Measurements from ENCODE around the gene ECD.
"Not testable (repeated sequence)": the region's sequence is repeated elsewhere in the genome, so short reads cannot be mapped to it uniquely, and the experiment has no call there.

ECD gene

DNA sequence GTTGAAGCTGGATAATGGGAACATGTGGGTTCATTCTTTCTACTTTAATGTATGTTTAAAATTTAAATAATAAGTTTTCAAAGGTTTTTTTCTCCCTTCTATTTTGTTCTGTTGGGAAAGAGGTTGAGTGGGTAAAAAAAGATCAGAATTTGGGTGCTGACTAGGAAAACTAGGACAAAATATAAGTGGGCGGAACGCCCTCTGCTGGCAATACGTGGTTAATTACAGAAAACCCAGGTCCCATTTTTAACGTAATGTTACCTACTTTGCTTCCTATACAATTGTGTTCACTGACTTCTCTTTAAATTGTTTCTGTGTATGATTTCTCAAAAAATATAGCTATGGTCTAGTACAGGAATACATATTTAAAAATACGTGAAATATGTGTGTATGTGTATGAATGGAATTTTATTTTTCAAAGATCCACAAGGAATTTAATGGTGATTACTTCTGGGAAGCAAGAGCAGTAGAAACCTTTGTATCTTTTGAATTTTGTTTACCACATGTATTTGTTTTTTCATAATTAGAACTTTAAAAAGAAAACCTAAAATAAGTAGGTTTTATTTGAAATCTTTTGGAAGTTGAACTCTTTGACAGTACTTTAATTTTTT, 8.7 kb downstream of the ECD start:
- DNase-seq = peak; percentile 71

DNA sequence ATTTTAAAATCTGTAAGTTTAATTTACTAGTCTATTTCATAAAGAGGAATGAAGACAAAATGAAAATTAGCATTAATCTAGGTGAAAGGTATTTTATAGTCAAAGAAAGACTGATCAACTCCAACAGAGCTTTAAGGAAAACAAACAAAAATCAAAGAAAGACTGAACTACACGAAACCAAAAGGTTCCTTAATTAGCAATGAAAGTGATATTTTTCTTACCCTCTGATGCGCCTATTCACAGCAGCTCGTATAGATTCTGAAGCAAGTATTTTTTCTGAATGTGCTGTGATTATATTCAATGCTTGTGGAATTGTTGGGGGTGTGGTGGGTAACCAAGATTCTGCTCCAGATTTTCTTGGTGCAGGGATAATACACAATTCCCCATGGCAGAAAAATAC, 11.8 kb downstream of the ECD start:
- DNase-seq = no peak

DNA sequence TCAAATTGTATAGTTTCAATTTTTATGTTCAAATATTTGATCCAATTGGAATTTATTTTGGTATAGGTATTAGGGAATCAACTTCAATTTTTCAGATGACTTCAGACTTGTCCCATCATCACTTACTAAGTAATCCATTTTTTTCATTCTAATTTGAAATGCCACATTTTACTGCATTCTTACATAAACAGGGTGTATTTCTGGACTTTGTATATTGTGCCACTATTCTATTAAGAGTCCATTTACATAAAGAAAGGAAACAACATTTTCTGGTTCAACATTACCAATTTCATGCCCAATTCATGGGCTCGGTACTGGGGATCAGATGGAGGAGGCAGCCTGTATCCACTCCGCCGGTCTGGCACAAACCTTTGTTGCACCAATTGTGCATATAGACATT, 15.8 kb downstream of the ECD start:
- DNase-seq = no peak

DNA sequence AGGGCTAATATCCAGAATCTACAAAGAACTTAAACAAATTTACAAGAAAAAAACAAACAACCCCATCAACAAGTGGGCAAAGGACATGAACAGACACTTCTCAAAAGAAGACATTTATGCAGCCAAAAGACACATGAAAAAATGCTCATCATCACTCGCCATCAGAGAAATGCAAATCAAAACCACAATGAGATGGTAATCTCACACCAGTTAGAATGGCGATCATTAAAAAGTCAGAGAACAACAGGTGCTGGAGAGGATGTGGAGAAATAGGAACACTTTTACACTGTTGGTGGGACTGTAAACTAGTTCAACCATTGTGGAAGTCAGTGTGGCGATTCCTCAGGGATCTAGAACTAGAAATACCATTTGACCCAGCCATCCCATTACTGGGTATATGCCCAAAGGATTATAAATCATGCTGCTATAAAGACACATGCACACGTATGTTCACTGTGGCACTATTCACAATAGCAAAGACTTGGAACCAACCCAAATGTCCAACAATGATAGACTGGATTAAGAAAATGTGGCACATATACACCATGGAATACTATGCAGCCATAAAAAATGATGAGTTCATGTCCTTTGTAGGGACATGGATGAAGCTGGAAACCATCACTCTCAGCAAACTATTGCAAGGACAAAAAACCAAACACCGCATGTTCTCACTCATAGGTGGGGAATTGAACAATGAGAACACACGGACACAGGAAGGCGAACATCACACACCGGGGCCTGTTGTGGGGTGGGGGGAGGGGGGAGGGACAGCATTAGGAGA, 17.0 kb downstream of the ECD start:
- DNase-seq = not testable (repeated sequence)

DNA sequence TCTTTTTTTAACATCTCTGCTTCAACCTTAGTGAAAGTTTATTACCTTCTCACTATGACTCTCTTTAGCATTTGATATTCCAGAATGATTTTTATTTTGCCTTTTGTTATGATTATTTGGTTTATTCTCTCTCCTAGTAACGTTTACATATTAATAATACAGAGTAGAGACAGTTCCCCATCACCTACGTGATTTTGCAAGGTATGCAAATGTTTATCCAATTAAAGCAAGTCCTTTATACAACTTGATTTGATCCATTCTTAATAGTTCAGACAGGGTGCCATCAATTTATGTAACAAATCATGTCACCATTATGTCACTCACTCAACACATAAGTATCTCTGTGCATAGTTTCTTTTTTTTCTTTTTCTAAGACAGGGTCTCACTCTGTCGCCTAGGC, 26.2 kb downstream of the ECD start:
- DNase-seq = no peak

DNA sequence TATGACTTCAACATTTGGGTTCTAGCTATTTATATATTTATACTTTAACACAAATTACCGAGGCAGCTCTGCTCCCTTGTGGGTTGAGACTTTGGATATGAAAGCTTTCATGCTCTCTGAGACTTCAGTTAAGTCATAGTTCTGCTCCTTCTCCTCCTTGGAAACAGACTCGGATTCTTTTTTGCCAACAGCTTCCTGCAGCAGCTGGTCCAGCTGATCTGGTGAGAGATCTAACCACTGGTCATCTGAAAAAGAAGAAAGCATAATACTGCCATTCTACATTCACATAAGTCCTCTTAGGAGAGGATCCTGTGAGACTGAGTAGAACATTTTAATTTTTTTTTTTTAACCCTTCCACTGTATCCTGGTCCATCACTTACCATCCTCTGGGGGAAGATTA, 28.6 kb downstream of the ECD start:
- no peak for DNase-seq

DNA sequence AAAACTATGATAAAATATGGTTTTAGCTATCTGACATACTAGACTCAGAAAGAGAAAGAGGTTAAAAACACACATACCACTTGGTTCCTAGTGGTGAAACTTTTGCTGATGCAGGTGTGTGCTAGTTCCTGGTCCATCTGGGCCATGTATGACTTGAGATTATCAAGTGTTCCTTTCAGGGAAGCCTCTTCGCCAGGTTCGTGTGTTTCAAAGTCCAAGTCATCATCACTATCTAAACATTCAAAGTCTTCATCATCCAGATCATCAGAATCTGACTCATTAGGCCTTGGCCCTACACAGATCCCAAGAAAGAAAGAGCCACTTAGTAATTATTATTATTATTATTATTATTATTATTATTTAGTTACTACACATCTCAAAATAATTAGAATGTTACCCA, 31.2 kb downstream of the ECD start:
- no peak for DNase-seq

DNA sequence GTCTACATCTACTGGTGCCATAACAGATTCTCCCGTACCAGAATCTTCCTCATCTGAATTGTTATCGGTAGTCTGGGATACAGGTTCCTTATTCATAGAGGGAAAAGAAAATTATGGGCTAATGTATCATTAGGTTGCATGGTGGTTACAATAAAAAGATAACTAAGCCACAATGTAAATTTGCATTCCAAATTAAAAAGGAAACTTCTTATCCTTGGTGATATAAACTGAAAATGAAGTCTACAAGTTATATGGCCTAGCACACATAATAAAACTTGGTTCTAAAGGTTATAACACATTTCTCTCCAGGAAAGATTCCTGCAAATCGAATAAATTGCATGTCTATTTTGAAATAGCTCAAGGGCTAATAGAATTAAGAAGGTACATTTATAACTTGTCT, 33.1 kb downstream of the ECD start:
- DNase-seq = no peak

DNA sequence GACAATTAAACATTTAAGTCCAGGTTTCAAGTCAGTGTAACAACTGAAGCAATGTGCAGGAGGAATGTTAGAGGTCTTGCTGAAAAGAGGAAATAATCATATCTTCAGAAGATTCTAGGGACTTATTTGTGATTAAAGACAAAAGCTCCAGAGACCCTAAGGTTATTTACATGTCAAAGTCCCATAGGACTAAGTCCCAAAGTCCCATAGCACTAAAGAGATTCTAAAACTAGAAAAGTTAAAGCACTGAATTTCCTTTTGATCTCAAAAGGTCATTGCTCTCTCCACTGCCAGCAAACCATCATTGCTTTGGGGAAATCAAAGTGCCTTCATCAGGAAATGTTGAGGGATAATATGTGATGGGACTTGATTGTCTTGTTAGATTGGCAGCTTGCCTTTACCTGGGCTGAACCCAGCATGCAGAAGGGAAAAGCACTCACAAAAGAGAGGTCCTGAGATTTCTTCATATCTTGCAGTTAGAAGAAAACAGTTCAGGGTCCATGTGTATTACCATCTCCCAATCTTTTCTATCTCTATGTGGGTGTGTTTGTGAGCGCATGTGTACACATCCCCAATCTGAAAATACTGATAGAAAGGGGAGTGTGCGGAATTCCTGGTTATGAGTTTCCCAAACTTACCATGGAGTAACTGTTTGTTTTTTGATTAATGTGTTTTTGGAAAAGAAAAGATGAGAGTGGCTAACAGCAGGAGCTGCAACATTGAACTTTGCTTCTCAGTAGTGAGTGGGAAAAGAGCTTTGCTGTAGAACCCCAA, 35.7 kb downstream of the ECD start:
- DNase-seq = no peak

DNA sequence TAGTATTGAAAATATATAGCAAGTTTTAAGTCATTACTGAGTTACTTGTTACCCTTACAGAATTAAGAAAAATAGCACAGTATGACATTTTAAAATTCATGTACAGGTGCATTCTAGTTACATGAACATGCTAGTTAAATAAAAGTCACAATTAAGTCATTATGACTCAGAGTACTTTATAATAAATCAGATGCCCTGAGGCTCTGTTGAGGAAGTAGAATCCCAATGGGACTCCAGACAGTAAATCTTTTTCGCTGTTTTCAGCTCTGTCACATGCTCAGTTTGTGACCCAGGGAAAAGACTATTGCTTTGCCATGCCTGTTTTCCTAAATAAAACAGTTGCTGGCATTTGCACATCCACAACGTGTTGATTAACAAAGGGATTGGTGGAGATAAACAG, 36.5 kb downstream of the ECD start:
- DNase-seq = no peak

DNA sequence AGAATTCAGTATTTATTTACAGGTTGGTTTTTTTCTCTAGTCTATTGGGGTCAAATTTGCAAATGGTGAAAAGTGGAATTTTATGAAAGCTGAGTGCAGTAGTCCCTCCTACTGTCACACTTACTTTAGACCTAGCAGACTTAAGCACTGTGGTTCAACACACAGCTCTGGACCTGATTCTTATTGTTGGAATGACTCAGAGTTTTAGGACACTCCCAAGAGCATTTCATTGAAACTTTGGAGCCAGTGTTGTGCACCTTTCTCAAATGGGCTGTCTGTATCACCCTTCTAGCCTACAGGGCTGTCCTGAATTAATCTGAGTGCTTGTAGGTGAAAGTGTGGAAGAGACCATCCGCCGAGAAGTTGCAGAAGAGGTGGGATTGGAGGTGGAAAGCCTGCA, 41.5 kb downstream of the ECD start:
- DNase-seq = no peak

DNA sequence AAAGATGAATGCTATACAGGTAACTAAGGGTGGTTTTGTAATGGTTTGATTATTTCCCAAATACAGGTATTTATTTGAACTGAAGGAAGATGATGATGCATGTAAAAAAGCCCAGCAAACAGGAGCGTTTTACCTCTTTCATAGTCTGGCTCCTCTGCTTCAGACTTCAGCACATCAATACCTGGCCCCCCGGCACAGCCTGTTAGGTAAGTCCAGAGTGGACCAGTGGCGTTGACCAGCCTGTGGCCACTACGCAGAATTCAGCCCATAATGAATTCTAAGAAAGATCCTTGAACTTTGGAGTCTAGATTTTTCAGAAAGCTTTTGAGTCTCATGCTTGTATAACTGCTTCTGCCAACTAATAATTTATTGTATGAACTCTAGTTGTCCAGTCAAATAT, 47.9 kb downstream of the ECD start:
- DNase-seq = no peak

DNA sequence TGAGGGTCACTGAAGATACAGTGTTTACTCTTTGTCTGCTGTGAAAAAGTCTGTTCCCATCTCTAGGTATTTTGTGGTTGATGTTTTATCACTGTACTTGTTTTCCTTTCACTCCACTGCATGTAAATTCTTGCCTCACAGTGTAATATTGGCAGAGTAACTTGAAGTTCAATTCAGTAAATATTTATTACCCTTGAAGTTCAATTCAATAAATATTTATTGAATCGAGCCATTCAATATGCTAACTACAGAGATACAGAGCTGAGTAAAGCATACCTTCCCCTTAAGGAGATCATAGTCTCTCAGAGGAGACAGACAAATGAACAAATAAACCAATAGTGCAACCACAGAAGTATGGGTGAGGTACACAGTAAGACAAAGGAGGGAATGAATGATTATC, 48.4 kb downstream of the ECD start:
- no peak for DNase-seq

DNA sequence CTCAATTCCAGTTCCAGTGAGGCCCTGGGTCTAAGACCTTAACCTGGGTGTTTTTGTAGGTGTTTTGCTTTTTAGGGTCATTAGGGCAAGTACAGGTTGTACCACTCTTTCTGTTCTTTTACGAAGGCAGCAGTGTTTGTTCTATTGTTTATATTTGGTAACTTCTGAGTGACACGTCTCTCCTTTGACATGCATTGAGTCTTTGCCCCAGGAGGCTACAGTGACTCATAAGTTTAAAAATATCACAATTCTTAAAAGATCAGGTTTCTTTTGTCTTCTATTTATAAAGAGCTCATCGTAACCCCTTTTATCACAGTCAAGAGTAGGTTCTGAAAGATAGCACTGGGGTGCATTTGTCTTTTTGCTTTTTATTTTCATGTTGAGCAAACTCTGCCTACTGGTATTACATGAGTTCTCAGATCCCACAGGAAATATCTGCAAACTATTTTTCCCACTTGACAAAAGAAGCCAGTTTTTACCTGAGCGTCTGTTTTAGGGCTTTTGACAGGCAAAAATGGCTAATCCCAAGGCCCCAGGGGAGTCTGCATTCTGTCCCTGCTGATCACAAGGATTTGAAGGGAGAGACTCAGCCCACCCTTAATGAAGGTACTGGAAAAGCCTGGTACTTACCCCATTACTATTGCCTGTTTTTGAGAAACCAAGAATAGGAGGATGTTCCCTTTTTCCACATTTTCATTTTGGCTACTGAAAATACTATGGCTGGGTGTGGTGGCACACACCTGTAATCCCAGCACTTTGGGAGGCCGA, 49.6 kb downstream of the ECD start:
- no peak for DNase-seq

DNA sequence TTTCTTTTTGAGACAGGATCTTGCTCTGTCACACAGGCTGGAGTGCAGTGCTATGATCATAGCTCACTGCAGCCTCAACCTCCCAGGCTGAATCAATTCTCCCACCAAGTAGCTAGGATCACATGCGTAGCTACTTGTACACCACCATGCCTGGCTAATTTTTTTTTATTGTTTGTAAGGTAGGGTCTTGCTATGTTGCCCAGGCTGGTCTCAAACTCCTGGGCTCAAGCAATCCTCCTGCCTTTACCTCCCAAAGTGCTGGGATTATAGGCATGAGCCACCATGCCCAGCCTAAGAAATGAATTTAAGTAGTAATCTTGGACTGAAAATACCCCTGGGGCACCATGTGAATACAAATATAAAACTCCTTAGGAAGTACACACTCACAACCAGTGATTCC, 51.8 kb downstream of the ECD start:
- no peak for DNase-seq

DNA sequence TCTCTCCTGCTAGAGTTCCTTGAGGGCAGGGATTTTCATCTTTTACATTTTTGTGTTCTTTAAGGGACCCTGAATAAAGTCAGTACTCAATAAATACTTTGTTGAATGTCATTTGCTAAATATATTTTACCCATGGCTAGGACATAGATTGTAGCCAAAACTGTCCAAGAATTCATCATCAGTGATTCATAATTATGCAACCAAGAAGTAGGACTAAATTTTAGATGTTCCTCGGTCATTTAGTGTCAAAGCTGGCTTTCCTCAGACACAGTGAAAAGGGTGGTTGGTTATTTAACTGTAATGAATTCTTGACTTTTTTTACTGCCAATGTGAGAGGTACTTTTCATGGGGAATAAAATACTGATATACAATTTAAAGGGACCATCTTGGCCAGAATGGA, 54.3 kb downstream of the ECD start:
- no peak for DNase-seq

DNA sequence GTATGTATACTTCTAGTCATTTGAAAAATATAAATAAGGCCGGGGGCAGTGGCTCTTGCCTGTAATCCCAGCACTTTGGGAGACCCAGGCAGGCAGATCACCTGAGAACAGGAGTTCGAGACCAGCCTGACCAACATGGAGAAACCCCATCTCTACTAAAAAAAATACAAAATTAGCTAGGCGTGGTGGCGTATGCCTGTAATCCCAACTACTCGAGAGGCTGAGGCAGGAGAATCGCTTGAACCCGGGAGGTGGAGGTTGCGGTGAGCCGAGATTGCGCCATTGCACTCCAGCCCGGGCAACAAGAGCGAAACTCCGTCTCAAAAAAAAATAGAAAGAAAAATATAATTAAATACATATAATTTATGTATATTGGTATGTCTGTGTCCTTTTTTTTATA, 55.8 kb downstream of the ECD start:
- not testable (repeated sequence) for DNase-seq

DNA sequence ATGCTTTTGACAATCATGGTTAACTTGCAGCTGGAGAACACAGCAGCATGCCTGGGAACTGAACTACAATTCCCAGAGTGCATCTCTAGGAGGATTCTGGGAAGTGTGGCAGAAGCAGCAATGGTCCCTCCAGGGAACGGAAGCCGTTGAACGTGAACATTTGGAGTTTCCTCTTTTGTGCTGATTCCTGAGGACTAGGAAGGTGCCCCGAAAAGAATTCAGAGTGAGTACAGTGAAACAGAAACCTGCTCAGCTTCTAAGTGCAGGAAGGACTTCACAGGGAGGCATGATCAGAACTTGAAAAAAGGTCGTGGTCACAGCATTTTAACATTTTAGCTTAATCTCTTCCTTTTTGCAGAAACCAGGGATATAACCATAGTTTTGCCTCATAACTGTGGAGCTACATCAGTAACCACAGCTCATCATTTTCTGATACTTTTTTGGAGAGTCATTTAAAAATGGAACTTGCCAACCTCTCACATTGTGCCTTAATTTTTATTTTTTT, 57.4 kb downstream of the ECD start, which contains the start of gene NUDT13:
Gene NUDT13, plus strand, starts transcription at position 111 of the 505 bp plus-strand sequence. CDS start 3,911 bp downstream, outside the sequence.
- DNase-seq = peak; percentile 78

DNA sequence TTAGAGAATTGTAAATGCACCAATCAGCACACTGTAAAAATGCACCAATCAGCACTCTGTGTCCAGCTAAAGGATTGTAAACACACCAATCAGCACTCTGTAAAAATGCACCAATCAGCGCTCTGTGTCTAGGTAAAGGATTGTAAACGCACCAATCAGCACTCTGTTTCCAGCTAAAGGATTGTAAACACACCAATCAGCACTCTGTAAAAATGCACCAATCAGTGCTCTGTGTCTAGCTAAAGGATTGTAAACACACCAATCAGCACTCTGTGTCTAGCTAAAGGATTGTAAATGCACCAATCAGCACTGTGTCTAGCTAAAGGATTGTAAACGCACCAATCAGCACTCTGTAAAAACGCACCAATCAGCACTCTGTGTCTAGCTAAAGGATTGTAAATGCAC, 58.6 kb downstream of the ECD start:
- DNase-seq = not testable (repeated sequence)

DNA sequence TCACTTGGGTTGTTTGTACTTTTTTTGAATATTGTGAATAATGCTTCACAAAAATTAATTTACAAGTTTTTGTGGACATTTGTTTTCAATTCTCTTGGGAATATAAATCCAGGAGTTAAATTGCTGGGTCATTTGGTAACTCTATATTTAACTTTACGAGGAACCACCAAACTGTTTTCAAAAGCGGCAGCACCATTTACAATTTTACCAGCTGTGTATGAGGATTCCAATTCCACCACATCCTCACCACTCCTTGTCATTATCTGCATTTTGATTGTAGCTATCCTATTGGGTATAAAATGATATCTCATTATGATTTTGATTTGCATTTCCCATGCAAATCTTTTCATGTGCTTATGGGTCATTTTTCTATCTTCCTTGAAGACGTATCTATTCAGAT, 61.5 kb downstream of the ECD start:
- no peak for DNase-seq

DNA sequence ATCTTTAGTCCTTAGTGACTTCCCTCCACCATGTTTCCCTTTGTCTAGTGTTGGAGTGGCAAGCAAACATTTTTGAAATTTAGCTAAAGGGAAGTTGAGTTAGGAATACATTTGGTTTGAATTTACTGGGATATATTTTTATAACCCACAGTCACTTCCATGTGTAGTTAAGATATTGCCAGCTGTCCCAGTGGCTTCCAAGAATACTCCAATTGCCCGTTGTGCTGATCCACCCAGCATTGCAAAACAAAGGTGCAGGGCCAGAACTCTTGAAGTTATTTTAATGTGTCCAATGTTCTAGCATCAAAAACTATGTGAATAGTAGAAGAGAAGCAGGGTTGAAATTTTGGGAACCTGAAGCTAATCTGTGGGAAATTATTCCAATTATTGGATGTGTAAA, 68.7 kb downstream of the ECD start:
- no peak for DNase-seq

DNA sequence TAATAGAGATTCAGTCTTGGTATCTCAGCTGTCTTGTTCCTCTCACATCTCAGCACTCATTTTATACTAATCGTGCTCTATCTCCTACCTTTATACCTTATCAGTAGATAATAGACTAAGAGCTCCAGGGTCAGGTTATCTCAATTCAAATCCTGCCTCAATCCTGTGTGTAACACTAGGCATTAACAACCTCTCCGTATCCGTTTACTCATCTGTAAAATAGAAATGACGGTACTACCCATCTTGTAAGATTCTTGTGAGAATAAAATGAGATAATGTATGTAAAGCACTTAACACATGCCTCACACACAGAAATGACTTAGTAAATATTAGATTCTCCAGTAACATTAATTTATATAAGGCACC, 70.5 kb downstream of the ECD start:
- no peak for DNase-seq

Data from CD4-positive, alpha-beta T cell treated with Interleukin-21 for 1 hour (primary cell).